ENCODE results near the gene EPHB1.

- TF ChIP-seq YY1 (IDR thresholded peaks at IDR 0.05; ENCODE audit: extremely low read depth, insufficient replicate concordance, low read depth, low read length), result no peak
- TF ChIP-seq CTCF (IDR thresholded peaks at IDR 0.05 in 2 of 3, conservative IDR thresholded peaks at IDR 0.05 in 1 of 3; ENCODE audit: borderline replicate concordance in 1 of 3, insufficient read depth in 1 of 3, low read depth in 2 of 3, low read length in 2 of 3), result no peak
- no peak for TF ChIP-seq EZH2phosphoT487 (IDR thresholded peaks at IDR 0.05; ENCODE audit: borderline replicate concordance)
- no peak for TF ChIP-seq POLR2A (IDR thresholded peaks at IDR 0.05; ENCODE audit: borderline replicate concordance, extremely low read depth, insufficient read depth, insufficient read length)
- TF ChIP-seq CEBPB (IDR thresholded peaks at IDR 0.05; ENCODE audit: low read depth), result no peak
- TF ChIP-seq EZH2 (IDR thresholded peaks at IDR 0.05), result no peak
- TF ChIP-seq MAX (IDR thresholded peaks at IDR 0.05), result no peak
- TF ChIP-seq POLR2AphosphoS5 (IDR thresholded peaks at IDR 0.05; ENCODE audit: low read depth, low read length), result no peak
- no peak for TF ChIP-seq REST (IDR thresholded peaks at IDR 0.05; ENCODE audit: low read depth)
- no peak for TF ChIP-seq TCF7L2 (IDR thresholded peaks at IDR 0.05; ENCODE audit: borderline replicate concordance, extremely low read depth, insufficient read depth, insufficient read length)
- TF ChIP-seq SP1 (IDR thresholded peaks at IDR 0.05; ENCODE audit: low read depth), result no peak
- TF ChIP-seq ZFX (IDR thresholded peaks at IDR 0.05), result no peak
- TF ChIP-seq, protein P1, sequence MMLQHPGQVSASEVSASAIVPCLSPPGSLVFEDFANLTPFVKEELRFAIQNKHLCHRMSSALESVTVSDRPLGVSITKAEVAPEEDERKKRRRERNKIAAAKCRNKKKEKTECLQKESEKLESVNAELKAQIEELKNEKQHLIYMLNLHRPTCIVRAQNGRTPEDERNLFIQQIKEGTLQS (IDR thresholded peaks at IDR 0.05), result no peak
Measured at GRCh38 chr3:134857776-134858362, 62.8 kb downstream of the EPHB1 start.

Data from HCT116 (cell line).